SK-N-MC (cell line): ENCODE data around the gene SLC9A3.

Source experiments
- EZH2 ChIP-seq: fragments of 200-600 bp; sonication (generic); IDR thresholded peaks from one replicate; pipeline ENCODE4 v1.6.1; 2017; ENCODE audit warnings: antibody characterized with exemption
- FOXP2 ChIP-seq: optimal IDR thresholded peaks from 2 replicates; pipeline ENCODE3; 2011; ENCODE audit warnings: mild to moderate bottlenecking, moderate library complexity; ENCODE audit not compliant: insufficient read depth; ENCODE audit errors: extremely low read length, control extremely low read depth
- POLR2AphosphoS5 ChIP-seq: IDR thresholded peaks from 2 replicates; pipeline ENCODE4 v1.6.1; 2012; ENCODE audit warnings: mild to moderate bottlenecking, low read depth, low read length, borderline replicate concordance

DNA sequence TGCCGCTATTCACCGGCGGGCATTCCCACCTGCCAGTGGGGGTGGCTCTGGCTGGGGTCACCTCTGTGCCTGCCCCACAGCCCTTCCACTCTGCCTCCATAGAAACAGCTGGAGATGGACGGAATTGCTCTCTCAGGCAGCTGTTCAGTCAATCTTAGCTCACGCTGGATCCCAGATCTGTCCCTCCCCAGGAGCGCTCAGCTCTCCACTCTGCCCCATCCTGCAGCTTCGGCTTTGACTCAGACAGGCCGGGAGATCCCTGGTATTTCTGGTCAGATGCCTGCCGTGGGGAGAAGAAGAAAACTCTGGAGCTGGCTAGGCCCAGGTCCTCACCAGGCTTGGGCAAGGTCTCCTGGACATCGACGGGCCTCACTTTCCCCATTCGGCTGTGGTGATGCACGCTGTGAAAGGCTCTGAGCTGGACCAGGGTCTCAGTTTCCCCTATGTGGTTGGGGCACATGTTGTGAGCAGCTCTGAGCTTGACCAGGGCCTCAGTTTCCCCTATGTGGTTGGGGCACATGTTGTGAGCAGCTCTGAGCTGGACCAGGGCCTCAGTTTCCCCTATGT lies 7.6 kb upstream of the SLC9A3 start:
- TF ChIP-seq POLR2AphosphoS5 (no peak), EZH2 (no peak), FOXP2 (no peak)
